T-cell (primary cell): ENCODE measurements around the gene RERE. TPM values are rescaled to one million over a fixed set of nuclear protein-coding genes. Genes with fewer than 3 reads are reported as not detected.

Experiments used
- ATAC-seq, 4 experiments: fragments of 200-7000 bp in 3 of 4; fragments of 150-1000 bp in 1 of 4; cut with Tn5 transposase; replicated peaks in 1 of 4; 1 replicate in 3 of 4; 2 replicates in 1 of 4; pipeline ENCODE4 v1.10.0; 2021; ENCODE audit warnings: moderate library complexity in 3 of 4, mild to moderate bottlenecking in 2 of 4, moderate number of reproducible peaks in 1 of 4
- CTCF ChIA-PET, 2 donors: fragments of 300-600 bp; sonication (Branson Sonifier 250); formaldehyde crosslinking; loops; one replicate each; lab custom pipeline; 2022; ENCODE audit warnings: antibody characterized with exemption in 2 of 2; lab: Charles Lee
- POLR2A ChIA-PET, 2 donors: fragments of 300-600 bp; sonication (Branson Sonifier 250); formaldehyde crosslinking; loops; one replicate each; lab custom pipeline; 2022; ENCODE audit warnings: antibody characterized with exemption in 2 of 2; lab: Charles Lee
- DNase-seq, 35 experiments: peaks; one replicate each; pipeline versions ENCODE4 v3.0.0 to v3.0.0-alpha.2; 2013 to 2023
- H3K27ac ChIP-seq: one replicate; pipeline ENCODE4 v1.5.1; 2013; ENCODE audit warnings: low read length
- H3K27me3 ChIP-seq, 2 experiments: replicated peaks in 1 of 2; 1 replicate in 1 of 2; 2 replicates in 1 of 2; pipeline versions ENCODE4 v1.6.1 to v1.7.0; 2013; ENCODE audit warnings: low read length in 1 of 2, mixed read lengths in 1 of 2; ENCODE audit not compliant: control insufficient read depth in 2 of 2, insufficient read depth in 2 of 2; ENCODE audit errors: extremely low read depth in 1 of 2
- H3K36me3 ChIP-seq, 2 donors: 1 replicate in 1 of 2; 2 replicates in 1 of 2; pipeline versions ENCODE4 v1.6.1 to v1.7.0; 2013; ENCODE audit warnings: low read length in 1 of 2; ENCODE audit not compliant: control insufficient read depth in 2 of 2, insufficient read depth in 1 of 2; ENCODE audit errors: extremely low read depth in 1 of 2
- H3K4me1 ChIP-seq, 2 experiments: 1 replicate in 1 of 2; 2 replicates in 1 of 2; pipeline versions ENCODE4 v1.6.1 to v1.7.0; 2013; ENCODE audit warnings: low read length in 2 of 2, mixed read lengths in 1 of 2; ENCODE audit not compliant: insufficient read depth in 2 of 2, control insufficient read depth in 1 of 2; ENCODE audit errors: extremely low read depth in 1 of 2
- H3K4me3 ChIP-seq, 2 donors: 1 replicate in 1 of 2; 2 replicates in 1 of 2; pipeline versions ENCODE4 v1.5.1 to v1.7.0; 2013; ENCODE audit warnings: mild to moderate bottlenecking in 2 of 2, low read length in 1 of 2, moderate library complexity in 1 of 2; ENCODE audit not compliant: control insufficient read depth in 1 of 2; ENCODE audit errors: extremely low read depth in 1 of 2
- H3K9me3 ChIP-seq: 2 replicates; pipeline ENCODE4 v1.7.0; 2013
- H3K27ac Mint-ChIP-seq, 2 donors: one replicate each; pipeline ENCODE4 v1.8.0; 2020 to 2021; ENCODE audit warnings: mild to moderate bottlenecking in 2 of 2, mixed read lengths in 2 of 2
- H3K27me3 Mint-ChIP-seq, 2 donors: one replicate each; pipeline ENCODE4 v1.8.0; 2021 to 2022; ENCODE audit warnings: mixed read lengths in 2 of 2
- H3K36me3 Mint-ChIP-seq: one replicate; pipeline ENCODE4 v1.8.0; 2021; ENCODE audit warnings: mixed read lengths
- H3K4me1 Mint-ChIP-seq, 3 donors: one replicate each; pipeline ENCODE4 v1.8.0; 2020 to 2022; ENCODE audit warnings: mixed read lengths in 3 of 3, mild to moderate bottlenecking in 1 of 3
- H3K4me3 Mint-ChIP-seq, 3 donors: one replicate each; pipeline ENCODE4 v1.8.0; 2020 to 2022; ENCODE audit warnings: mild to moderate bottlenecking in 3 of 3, mixed read lengths in 3 of 3, moderate library complexity in 3 of 3
- H3K9me3 Mint-ChIP-seq, 3 donors: one replicate each; pipeline ENCODE4 v1.8.0; 2020 to 2022; ENCODE audit warnings: mixed read lengths in 3 of 3
- WGBS: methylation state at CpG from one replicate; pipeline ENCODE4 v1.1.5; 2013; ENCODE audit warnings: missing lambda C conversion rate; ENCODE audit not compliant: insufficient coverage; 5-methylcytosine and 5-hydroxymethylcytosine counted together
- total RNA-seq, 35 experiments: library from RNA in 6 of 35; stranded (reverse) in 6 of 35; fragments of 120-200 nt in 1 of 35; gene quantifications; one replicate each; pipeline versions ENCODE4 v1.2.1 to v1.2.4 and lab custom pipeline; 2013 to 2026

RERE gene
- 100 to 1,000 TPM in 3 of 5 donors, 10 to 100 TPM in 2; 85.1 to 116 (median 103) TPM for total RNA-seq
- 46.5 TPM for total RNA-seq (2013)
- 15.4 to 91.9 (median 59.7) reads per million in 29 experiments for total RNA-seq (lab: John Stamatoyannopoulos, UW)

- Mint-ChIP-seq H3K4me1 (peaks cover 41 to 50% (median 42%) of the 10 kb centered on the region in 3 donors), H3K36me3 (no peaks in the 10 kb centered on the region), H3K9me3 (no peaks in the 10 kb centered on the region), H3K27me3 (peaks cover 0 to 8% of the 10 kb centered on the region in 2 donors), H3K27ac (peak within 1 kb of the TSS; percentile 94 to 96), H3K4me3 (peak within 1 kb of the TSS; percentile 85 to 93 (median 87))
- H3K36me3 ChIP-seq: no peaks in the 10 kb centered on the region
- no peaks in the 10 kb centered on the region for H3K9me3 ChIP-seq
- DNase-seq (peak; percentile 76 to 99 (median 93)), ATAC-seq (peak; percentile 96 to 98 (median 98))
- peak within 1 kb of the TSS; percentile 87 to 96 for H3K4me3 ChIP-seq
- peaks cover 10 to 23% of the 10 kb centered on the region in 2 experiments for H3K4me1 ChIP-seq
- ChIA-PET POLR2A (interaction anchor here (0.5 to 0.7 kb wide), 2 partner anchors 213 to 1130 kb away, joined by 3 to 9 read pairs; no protein-coding TSS in a partner anchor), CTCF (interaction anchor here in 1 of 2 donors (0.7 to 1.0 kb wide), 2 partner anchors 41 to 157 kb away, joined by 3 to 4 read pairs; no protein-coding TSS in a partner anchor)
- H3K27me3 ChIP-seq: peaks cover 0 to 5% of the 10 kb centered on the region in 2 experiments
- H3K27ac ChIP-seq: peak within 1 kb of the TSS; percentile 89
- WGBS: 0% methylated on average over 55 of the region's 82 CpGs
These were observed at the start of gene RERE for GRCh38 chr1:8817412-8818324. Gene RERE, minus strand, starts transcription at chr1:8817640.

GRCh38 chr1:8866792-8867415 is 49.5 kb upstream of the RERE start:
- Mint-ChIP-seq H3K36me3 (peaks cover 74% of the 10 kb centered on the region), H3K4me1 (peaks cover 12 to 33% (median 23%) of the 10 kb centered on the region in 3 donors), H3K27ac (peak overlapping the region; percentile 20 to 44), H3K27me3 (no peaks in the 10 kb centered on the region), H3K9me3 (no peaks in the 10 kb centered on the region), H3K4me3 (no peak overlapping the region)
- Histone ChIP-seq H3K27ac (no peak overlapping the region), H3K27me3 (no peaks in the 10 kb centered on the region), H3K4me3 (no peak overlapping the region), H3K9me3 (no peaks in the 10 kb centered on the region), H3K36me3 (peaks cover 24 to 99% of the 10 kb centered on the region in 2 donors), H3K4me1 (peaks cover 0 to 4% of the 10 kb centered on the region in 2 experiments)
- DNase-seq: no peak
- 56% methylated on average over 11 of the region's 11 CpGs for WGBS
- no peak for ATAC-seq
- POLR2A ChIA-PET: no interaction called here
- CTCF ChIA-PET: no interaction called here

DNA sequence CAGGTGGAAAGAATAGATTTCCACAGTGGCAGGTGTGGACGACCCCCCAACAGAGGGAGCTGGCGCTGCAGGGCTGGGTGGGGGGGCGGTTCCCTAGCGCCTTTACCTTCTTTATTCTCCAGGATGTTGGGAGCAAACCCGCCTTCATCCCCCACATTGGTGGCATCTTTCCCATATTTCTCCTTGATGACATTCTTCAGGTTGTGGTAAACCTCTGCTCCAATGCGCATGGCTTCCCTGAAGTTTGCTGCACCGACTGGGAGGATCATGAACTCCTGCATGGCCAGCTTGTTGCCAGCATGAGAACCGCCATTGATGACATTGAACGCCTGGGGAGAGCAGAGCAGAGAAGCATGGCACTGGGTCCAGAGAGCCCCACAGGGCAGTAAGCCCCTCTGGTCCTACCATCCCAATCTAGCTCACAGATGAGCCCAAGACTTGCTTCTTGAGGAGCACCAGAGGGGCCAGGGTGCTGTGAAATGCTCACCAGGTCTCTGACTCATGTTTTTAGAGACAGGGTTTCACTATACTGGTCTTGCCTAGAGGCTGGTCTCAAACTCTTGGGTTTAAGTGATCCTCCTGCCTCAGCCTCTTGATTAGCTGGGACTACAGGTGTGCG is 48.8 kb upstream of the RERE start:
- H3K36me3 Mint-ChIP-seq: peaks cover 74% of the 10 kb centered on the region
- H3K4me3 Mint-ChIP-seq: no peak overlapping the region
- Histone ChIP-seq H3K27ac (no peak overlapping the region), H3K4me1 (peaks cover 0 to 4% of the 10 kb centered on the region in 2 experiments), H3K9me3 (no peaks in the 10 kb centered on the region), H3K27me3 (no peaks in the 10 kb centered on the region), H3K4me3 (no peak overlapping the region), H3K36me3 (peaks cover 21 to 99% of the 10 kb centered on the region in 2 donors)
- WGBS: 94% methylated on average over 10 of the region's 10 CpGs
- ChIA-PET CTCF (no interaction called here), POLR2A (interaction anchor here (0.6 to 0.7 kb wide), 2 partner anchors 282 to 310 kb away, joined by 4 to 9 read pairs; no protein-coding TSS in a partner anchor)
- H3K9me3 Mint-ChIP-seq: no peaks in the 10 kb centered on the region
- H3K27ac Mint-ChIP-seq: peak overlapping the region; percentile 20 to 34
- no peaks in the 10 kb centered on the region for H3K27me3 Mint-ChIP-seq
- peaks cover 11 to 27% (median 19%) of the 10 kb centered on the region in 3 donors for H3K4me1 Mint-ChIP-seq
- ATAC-seq (no peak), DNase-seq (no peak)

- H3K27ac ChIP-seq: no peak overlapping the region
- WGBS: 88% methylated on average over 5 of the region's 6 CpGs
- H3K4me1 Mint-ChIP-seq: peaks cover 12 to 25% (median 16%) of the 10 kb centered on the region in 3 donors
- CTCF ChIA-PET: interaction anchor here in 1 of 2 donors (1.4 kb wide), 1 partner anchor 140 kb away, joined by 5 read pairs; no protein-coding TSS in a partner anchor
- peaks cover 71% of the 10 kb centered on the region for H3K36me3 Mint-ChIP-seq
- no peaks in the 10 kb centered on the region for H3K9me3 Mint-ChIP-seq
- no peaks in the 10 kb centered on the region for H3K9me3 ChIP-seq
- POLR2A ChIA-PET: no interaction called here
- peaks cover 21 to 98% of the 10 kb centered on the region in 2 donors for H3K36me3 ChIP-seq
- H3K27ac Mint-ChIP-seq: peak overlapping the region in 1 of 2 donors; percentile 22
- no peak overlapping the region for H3K4me3 Mint-ChIP-seq
- H3K4me1 ChIP-seq: peaks cover 0 to 4% of the 10 kb centered on the region in 2 experiments
- ATAC-seq: no peak
- no peaks in the 10 kb centered on the region for H3K27me3 ChIP-seq
- no peaks in the 10 kb centered on the region for H3K27me3 Mint-ChIP-seq
- no peak for DNase-seq
- no peak overlapping the region for H3K4me3 ChIP-seq
These were observed 47.4 kb upstream of the RERE start for GRCh38 chr1:8864713-8865344.

DNA sequence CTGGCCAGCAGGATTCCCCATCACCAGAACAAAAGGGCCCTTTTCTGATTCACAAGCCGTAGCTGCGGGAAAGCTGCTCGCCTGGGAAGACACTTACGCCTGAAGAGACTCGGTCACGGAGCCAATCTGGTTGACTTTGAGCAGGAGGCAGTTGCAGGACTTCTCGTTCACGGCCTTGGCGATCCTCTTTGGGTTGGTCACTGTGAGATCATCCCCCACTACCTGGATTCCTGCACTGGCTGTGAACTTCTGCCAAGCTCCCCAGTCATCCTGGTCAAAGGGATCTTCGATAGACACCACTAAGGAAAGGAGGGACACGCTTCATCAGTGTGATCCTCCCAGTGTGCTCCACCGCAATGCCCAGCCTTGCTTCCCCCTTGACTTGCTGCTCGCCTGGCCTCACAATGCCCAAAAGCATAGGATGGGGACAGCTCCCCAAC is 46.4 kb upstream of the RERE start:
- Mint-ChIP-seq H3K4me1 (peaks cover 16 to 23% (median 16%) of the 10 kb centered on the region in 3 donors), H3K27ac (no peak overlapping the region)

More for the DNA sequence above, 46.4 kb upstream of the RERE start:
- WGBS: 96% methylated on average over 12 of the region's 13 CpGs
- Histone ChIP-seq H3K27ac (no peak overlapping the region), H3K27me3 (no peaks in the 10 kb centered on the region), H3K36me3 (peaks cover 14 to 94% of the 10 kb centered on the region in 2 donors), H3K9me3 (no peaks in the 10 kb centered on the region), H3K4me1 (peaks cover 0 to 12% of the 10 kb centered on the region in 2 experiments), H3K4me3 (no peak overlapping the region)
- POLR2A ChIA-PET: no interaction called here
- DNase-seq (no peak), ATAC-seq (no peak)
- Mint-ChIP-seq H3K9me3 (no peaks in the 10 kb centered on the region), H3K27me3 (no peaks in the 10 kb centered on the region), H3K4me3 (no peak overlapping the region), H3K36me3 (peaks cover 66% of the 10 kb centered on the region)
- CTCF ChIA-PET: interaction anchor here (0.9 to 1.8 kb wide), 2 partner anchors 9 to 141 kb away, joined by 3 to 4 read pairs; no protein-coding TSS in a partner anchor
